SU-DHL-6 (cell line): ENCODE results near the gene CHURC1.

ENCODE experiments used
- CTCF ChIP-seq: fragments of 200-600 bp; sonication (generic); IDR thresholded peaks from one replicate; pipeline ENCODE4 v1.5.1; 2017; ENCODE audit warnings: antibody characterized with exemption, mild to moderate bottlenecking, low read length, moderate library complexity; ENCODE audit not compliant: insufficient read depth, poor library complexity, severe bottlenecking
- EZH2phosphoT487 ChIP-seq: fragments of 200-600 bp; sonication (generic), shearing (Covaris generic); conservative IDR thresholded peaks from 2 replicates; pipeline ENCODE4 v1.6.1; 2018; ENCODE audit warnings: mild to moderate bottlenecking, antibody characterized with exemption, low read length, moderate library complexity, mixed read lengths

GRCh38 chr14:64979336-64980074 is 65.2 kb downstream of the CHURC1 start:
- TF ChIP-seq CTCF = no peak
- TF ChIP-seq EZH2phosphoT487 = no peak
